Fibroblast of lung (primary cell): ENCODE results near the gene MAPK8.

Experiments used
- EZH2 ChIP-seq: IDR thresholded peaks from 2 replicates; pipeline ENCODE4 v1.5.1; 2012; ENCODE audit warnings: low read length, control low read depth, mild to moderate bottlenecking; ENCODE audit errors: missing control alignments
- TF ChIP-seq, protein P1 (sequence below), 2 donors: IDR thresholded peaks in 1 of 2; conservative IDR thresholded peaks in 1 of 2; 1 replicate in 1 of 2; 2 replicates in 1 of 2; pipeline ENCODE4 v1.5.1; 2011 to 2012; ENCODE audit warnings: low read length in 2 of 2, control low read depth in 1 of 2, inconsistent platforms in 1 of 2, low read depth in 1 of 2, mild to moderate bottlenecking in 1 of 2

DNA sequence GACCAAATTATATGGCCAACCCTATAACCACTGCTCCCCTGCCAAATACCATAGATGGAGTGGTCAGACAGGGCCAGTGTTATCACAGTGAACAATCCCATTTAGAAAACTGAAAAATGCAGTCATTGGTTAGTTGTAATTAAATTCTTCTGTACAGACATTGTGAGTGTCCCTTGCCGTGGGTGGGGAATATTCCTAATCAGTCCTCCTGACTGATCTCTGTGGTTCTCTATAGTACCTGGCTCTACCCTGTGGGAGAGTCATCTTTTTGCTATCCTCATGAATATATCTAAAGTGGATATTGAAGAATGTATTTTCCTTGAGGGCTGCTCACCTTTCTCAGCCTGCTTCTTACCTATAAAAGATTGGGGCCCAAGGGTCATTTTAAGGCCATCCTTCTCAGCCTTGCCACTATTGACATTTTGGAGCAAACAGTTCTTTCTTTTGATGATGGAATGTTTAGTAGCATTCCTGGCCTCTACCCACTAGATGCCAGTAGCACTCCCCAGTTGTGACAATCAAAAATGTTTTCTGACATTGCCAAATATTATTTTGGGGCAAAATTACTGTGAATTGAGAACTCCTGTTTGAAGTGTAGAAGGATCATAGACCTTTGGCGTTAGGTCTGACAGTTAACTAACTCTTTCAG, 110.2 kb downstream of the MAPK8 start:
- TF ChIP-seq, protein P1, sequence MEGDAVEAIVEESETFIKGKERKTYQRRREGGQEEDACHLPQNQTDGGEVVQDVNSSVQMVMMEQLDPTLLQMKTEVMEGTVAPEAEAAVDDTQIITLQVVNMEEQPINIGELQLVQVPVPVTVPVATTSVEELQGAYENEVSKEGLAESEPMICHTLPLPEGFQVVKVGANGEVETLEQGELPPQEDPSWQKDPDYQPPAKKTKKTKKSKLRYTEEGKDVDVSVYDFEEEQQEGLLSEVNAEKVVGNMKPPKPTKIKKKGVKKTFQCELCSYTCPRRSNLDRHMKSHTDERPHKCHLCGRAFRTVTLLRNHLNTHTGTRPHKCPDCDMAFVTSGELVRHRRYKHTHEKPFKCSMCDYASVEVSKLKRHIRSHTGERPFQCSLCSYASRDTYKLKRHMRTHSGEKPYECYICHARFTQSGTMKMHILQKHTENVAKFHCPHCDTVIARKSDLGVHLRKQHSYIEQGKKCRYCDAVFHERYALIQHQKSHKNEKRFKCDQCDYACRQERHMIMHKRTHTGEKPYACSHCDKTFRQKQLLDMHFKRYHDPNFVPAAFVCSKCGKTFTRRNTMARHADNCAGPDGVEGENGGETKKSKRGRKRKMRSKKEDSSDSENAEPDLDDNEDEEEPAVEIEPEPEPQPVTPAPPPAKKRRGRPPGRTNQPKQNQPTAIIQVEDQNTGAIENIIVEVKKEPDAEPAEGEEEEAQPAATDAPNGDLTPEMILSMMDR (conservative IDR thresholded peaks at IDR 0.05 in 1 of 2, IDR thresholded peaks at IDR 0.05 in 1 of 2; ENCODE audit: low read depth in 1 of 2, low read length in 2 of 2): no peak
- no peak for TF ChIP-seq EZH2
